Activated CD4-positive, alpha-beta T cell treated with anti-CD3 and anti-CD28 coated beads, Interleukin-2, Interleukin-6, amounts not matched to agents 100 ng/mL and 50 ng/mL, durations not matched to agents 16 hours and 8 hours (primary cell): ENCODE results near the gene SP6.
A peak's percentile ranks its signal among the peaks of the same experiment; 100 is the strongest.

ENCODE experiments used
- DNase-seq: peaks from one replicate; pipeline ENCODE4 v3.0.0-alpha.2; 2020

Gene SP6

GRCh38 chr17:47879028-47879585 lies 28.1 kb upstream of the SP6 start:
- no peak for DNase-seq

- DNase-seq = no peak
These were observed 27.5 kb upstream of the SP6 start for GRCh38 chr17:47878203-47879027.

GRCh38 chr17:47877368-47878034 lies 26.5 kb upstream of the SP6 start:
- DNase-seq = no peak

- DNase-seq = no peak
These were observed 24.3 kb upstream of the SP6 start for GRCh38 chr17:47875011-47875985.

GRCh38 chr17:47873200-47874090 lies 22.5 kb upstream of the SP6 start:
- no peak for DNase-seq

- no peak for DNase-seq
These were observed 21.7 kb upstream of the SP6 start for GRCh38 chr17:47872651-47873161.

GRCh38 chr17:47872019-47872650 lies 21.2 kb upstream of the SP6 start:
- DNase-seq = no peak

- no peak for DNase-seq
These were observed 20.1 kb upstream of the SP6 start for GRCh38 chr17:47871048-47871447.

GRCh38 chr17:47870056-47870455 lies 19.1 kb upstream of the SP6 start:
- no peak for DNase-seq

GRCh38 chr17:47869114-47869513 lies 18.2 kb upstream of the SP6 start:
- DNase-seq = no peak

GRCh38 chr17:47867813-47868533 lies 17.0 kb upstream of the SP6 start:
- DNase-seq = no peak

GRCh38 chr17:47866941-47867340 lies 16.0 kb upstream of the SP6 start:
- DNase-seq = no peak

- peak; percentile 57 for DNase-seq
These were observed 13.8 kb upstream of the SP6 start for GRCh38 chr17:47864791-47865216.

- no peak for DNase-seq
These were observed 11.9 kb upstream of the SP6 start for GRCh38 chr17:47862621-47863440.

- no peak for DNase-seq
These were observed 9.4 kb upstream of the SP6 start for GRCh38 chr17:47860386-47860785.

GRCh38 chr17:47857551-47858455 lies 6.8 kb upstream of the SP6 start:
- DNase-seq = no peak

GRCh38 chr17:47856830-47857229 lies 5.9 kb upstream of the SP6 start:
- no peak for DNase-seq

- no peak for DNase-seq
These were observed 4.8 kb upstream of the SP6 start for GRCh38 chr17:47855737-47856136.
